MM.1S (cell line): Measurements from ENCODE around the gene BFSP1.

Experiments
- EZH2 ChIP-seq: fragments of 300-600 bp; sonication (generic); optimal IDR thresholded peaks from 2 replicates; pipeline ENCODE3; 2017; ENCODE audit warnings: low read depth, mild to moderate bottlenecking, antibody characterized with exemption, low read length, mixed read lengths
- TF ChIP-seq, protein P1 (sequence below): fragments of 300-600 bp; sonication (generic); IDR thresholded peaks from 2 replicates; pipeline ENCODE4 v1.5.1; 2016; ENCODE audit warnings: antibody characterized with exemption, low read length, mixed read lengths

DNA sequence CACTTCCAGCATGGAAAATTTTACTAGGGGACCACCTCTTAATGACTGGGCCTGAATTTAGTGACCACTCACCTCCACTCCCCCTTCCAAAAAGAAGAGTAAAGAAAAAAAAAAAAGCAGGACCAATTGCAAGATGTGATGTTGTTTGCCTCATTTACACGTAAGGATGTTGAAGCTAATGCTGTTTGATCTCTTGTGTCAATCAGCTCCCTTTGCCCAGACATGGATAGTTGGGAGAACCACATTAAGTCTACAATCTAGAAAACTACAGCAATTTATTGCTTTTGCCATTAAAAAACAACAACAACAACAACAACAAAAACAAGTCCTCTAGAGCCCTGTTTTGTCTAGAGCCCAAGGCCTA lies 27.7 kb upstream of the BFSP1 start:
- TF ChIP-seq, protein P1, sequence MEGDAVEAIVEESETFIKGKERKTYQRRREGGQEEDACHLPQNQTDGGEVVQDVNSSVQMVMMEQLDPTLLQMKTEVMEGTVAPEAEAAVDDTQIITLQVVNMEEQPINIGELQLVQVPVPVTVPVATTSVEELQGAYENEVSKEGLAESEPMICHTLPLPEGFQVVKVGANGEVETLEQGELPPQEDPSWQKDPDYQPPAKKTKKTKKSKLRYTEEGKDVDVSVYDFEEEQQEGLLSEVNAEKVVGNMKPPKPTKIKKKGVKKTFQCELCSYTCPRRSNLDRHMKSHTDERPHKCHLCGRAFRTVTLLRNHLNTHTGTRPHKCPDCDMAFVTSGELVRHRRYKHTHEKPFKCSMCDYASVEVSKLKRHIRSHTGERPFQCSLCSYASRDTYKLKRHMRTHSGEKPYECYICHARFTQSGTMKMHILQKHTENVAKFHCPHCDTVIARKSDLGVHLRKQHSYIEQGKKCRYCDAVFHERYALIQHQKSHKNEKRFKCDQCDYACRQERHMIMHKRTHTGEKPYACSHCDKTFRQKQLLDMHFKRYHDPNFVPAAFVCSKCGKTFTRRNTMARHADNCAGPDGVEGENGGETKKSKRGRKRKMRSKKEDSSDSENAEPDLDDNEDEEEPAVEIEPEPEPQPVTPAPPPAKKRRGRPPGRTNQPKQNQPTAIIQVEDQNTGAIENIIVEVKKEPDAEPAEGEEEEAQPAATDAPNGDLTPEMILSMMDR, result no peak
- TF ChIP-seq EZH2, result no peak
